ENCODE data around the gene GPC5.

GRCh38 chr13:92592757-92593156 is 1194.3 kb downstream of the GPC5 start:
- no peak for TF ChIP-seq CTCF (IDR thresholded peaks at IDR 0.05)
- no peak for TF ChIP-seq POLR2A (IDR thresholded peaks at IDR 0.05)

Measured in uterus (tissue), 2 donors.